ENCODE data around the gene BANP.

BANP gene

GRCh38 chr16:88060524-88061219 lies 109.4 kb downstream of the BANP start:
- TF ChIP-seq CTCF (IDR thresholded peaks at IDR 0.05; ENCODE audit: low read depth, low read length), result no peak
- DNase-seq (ENCODE audit: extremely low read depth, low read depth), result no peak

- DNase-seq (ENCODE audit: extremely low read depth, low read depth), result no peak
- TF ChIP-seq CTCF (IDR thresholded peaks at IDR 0.05; ENCODE audit: low read depth, low read length), result no peak
These were observed 110.3 kb downstream of the BANP start for GRCh38 chr16:88061346-88062110.

- peak; percentile 53 for DNase-seq (ENCODE audit: extremely low read depth, low read depth)
- no peak; the same call in 1 of the 2 replicates for TF ChIP-seq CTCF (IDR thresholded peaks at IDR 0.05; ENCODE audit: low read depth, low read length)
These were observed 111.3 kb downstream of the BANP start for GRCh38 chr16:88062341-88063210.

GRCh38 chr16:88063211-88063773 lies 112.1 kb downstream of the BANP start:
- peak; percentile 69 for TF ChIP-seq CTCF (IDR thresholded peaks at IDR 0.05; ENCODE audit: low read depth, low read length)

GRCh38 chr16:88064011-88064888 lies 113.0 kb downstream of the BANP start:
- TF ChIP-seq CTCF (IDR thresholded peaks at IDR 0.05; ENCODE audit: low read depth, low read length), result no peak; the same call in 1 of the 2 replicates
- DNase-seq (ENCODE audit: extremely low read depth, low read depth), result no peak

More at GRCh38 chr16:88063211-88063773, 112.1 kb downstream of the BANP start:
- DNase-seq (ENCODE audit: extremely low read depth, low read depth), result peak; percentile 88

Measured in AG09319 (cell line).